Measurements from ENCODE around the gene C15orf39. TPM values are rescaled to one million over a fixed set of nuclear protein-coding genes. Genes with fewer than 3 reads are reported as not detected.

C15orf39 gene
- total RNA-seq, 2 donors from 2014 or later = 17.9 to 96.3 TPM

DNA sequence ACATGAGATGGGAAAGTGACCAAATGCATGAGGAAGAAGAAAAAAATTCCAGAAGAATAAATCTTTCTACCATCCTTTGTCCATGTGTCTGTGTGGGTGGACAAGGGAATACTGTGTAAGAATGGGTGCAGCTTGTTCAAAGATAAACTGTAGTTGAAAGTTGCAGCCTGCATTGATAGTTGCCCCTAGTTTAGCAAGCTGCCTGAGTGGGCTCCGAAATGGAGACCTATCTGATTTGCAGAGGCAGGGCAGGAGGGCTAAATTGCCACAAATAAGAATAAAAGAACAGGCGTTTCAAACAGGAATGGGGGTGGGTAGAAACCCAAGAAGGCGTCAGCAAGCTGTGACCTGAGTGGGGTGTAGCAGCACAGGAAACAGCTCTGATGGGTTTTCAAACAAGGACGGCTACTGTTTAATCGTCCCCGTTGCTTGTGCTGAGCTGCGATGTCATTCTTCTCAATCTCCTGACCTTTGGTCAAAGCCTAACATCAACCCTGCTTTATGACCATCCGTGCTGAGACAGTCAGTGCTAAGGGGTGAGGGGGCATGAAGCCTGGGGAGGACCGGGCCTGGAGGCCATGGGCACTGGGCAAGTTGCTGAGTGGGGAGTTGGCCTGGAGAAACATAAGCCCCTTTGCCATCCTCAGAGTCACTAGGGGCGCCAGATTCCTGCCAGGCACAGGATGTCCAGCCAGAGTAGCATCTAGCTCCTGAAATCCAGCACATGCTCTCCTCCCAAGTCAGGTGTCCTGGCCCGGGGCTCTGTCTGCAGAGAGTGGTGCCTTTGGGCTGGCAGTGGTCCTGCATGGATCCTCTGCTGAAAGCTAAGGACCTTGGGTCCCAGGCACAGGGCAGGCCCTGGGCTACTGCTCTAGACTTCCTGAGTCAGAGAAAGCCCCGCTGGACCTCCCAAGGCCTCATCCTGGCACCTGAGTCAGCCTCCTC is 19.2 kb upstream of the C15orf39 start:
- Histone ChIP-seq H3K27ac (peak overlapping the region in 1 of 2 donors; percentile 10), H3K36me3 (no peaks in the 10 kb centered on the region), H3K4me3 (no peak overlapping the region), H3K4me1 (replicated peaks) (peaks cover 12% of the 10 kb centered on the region), H3K9me3 (no peaks in the 10 kb centered on the region), H3K27me3 (replicated peaks; ENCODE audit: insufficient read depth) (no peaks in the 10 kb centered on the region)
- DNase-seq (ENCODE audit: low spot score) = no peak
- WGBS = 34% methylated on average over 12 of the region's 12 CpGs
- no peak for TF ChIP-seq POLR2A (IDR thresholded peaks at IDR 0.05)
- no peak for TF ChIP-seq POLR2AphosphoS5 (IDR thresholded peaks at IDR 0.05)
- TF ChIP-seq, protein P1, sequence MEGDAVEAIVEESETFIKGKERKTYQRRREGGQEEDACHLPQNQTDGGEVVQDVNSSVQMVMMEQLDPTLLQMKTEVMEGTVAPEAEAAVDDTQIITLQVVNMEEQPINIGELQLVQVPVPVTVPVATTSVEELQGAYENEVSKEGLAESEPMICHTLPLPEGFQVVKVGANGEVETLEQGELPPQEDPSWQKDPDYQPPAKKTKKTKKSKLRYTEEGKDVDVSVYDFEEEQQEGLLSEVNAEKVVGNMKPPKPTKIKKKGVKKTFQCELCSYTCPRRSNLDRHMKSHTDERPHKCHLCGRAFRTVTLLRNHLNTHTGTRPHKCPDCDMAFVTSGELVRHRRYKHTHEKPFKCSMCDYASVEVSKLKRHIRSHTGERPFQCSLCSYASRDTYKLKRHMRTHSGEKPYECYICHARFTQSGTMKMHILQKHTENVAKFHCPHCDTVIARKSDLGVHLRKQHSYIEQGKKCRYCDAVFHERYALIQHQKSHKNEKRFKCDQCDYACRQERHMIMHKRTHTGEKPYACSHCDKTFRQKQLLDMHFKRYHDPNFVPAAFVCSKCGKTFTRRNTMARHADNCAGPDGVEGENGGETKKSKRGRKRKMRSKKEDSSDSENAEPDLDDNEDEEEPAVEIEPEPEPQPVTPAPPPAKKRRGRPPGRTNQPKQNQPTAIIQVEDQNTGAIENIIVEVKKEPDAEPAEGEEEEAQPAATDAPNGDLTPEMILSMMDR (IDR thresholded peaks at IDR 0.05) = no peak
- intact Hi-C loops (cut with DNase I) = no loop called here

DNA sequence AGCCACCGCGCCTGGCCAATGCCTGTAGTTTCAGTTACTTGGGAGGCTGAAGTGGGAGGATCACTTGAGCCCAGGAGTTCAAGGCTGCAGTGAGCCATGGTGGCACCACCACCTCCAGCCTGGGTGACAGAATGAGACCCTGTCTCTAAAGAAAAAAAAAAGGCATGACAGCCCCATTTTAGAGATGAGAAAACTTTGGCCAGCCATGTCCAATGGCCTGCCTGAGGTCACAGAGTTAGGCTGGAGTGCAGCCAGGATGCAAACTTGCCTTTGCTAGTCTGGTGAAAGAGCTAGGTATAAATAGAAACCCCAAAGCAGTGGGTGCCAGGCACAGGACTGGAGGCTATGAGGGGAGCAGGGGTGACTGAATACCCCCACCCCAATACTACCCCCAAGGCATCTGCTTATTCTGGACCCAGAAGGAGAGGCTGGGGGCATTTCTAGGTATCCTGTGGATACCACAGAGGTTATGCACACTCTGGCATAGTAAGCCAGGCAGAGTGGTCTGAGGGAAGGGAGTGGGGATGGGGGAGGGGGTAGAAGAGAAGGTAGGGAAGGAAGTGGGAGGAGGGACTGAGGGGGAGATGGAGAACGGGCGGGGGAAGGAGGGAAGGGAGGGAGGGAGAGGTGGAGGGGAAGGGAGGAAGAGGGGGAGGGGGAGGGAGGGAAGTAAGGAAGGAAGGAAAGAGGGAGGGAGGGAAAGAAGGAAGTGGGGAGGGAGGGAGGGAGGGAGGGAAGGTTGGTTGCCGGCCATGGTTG is 16.2 kb upstream of the C15orf39 start:
- Histone ChIP-seq H3K27ac (no peak overlapping the region), H3K27me3 (replicated peaks; ENCODE audit: insufficient read depth) (no peaks in the 10 kb centered on the region), H3K4me1 (replicated peaks) (peaks cover 9% of the 10 kb centered on the region), H3K36me3 (no peaks in the 10 kb centered on the region), H3K4me3 (no peak overlapping the region), H3K9me3 (no peaks in the 10 kb centered on the region)
- WGBS = 74% methylated on average over 5 of the region's 5 CpGs
- intact Hi-C loops (cut with DNase I) = no loop called here
- TF ChIP-seq, protein P1 (IDR thresholded peaks at IDR 0.05) = no peak
- TF ChIP-seq POLR2AphosphoS5 (IDR thresholded peaks at IDR 0.05) (no peak), POLR2A (IDR thresholded peaks at IDR 0.05) (no peak)
- DNase-seq (ENCODE audit: low spot score) = no peak

DNA sequence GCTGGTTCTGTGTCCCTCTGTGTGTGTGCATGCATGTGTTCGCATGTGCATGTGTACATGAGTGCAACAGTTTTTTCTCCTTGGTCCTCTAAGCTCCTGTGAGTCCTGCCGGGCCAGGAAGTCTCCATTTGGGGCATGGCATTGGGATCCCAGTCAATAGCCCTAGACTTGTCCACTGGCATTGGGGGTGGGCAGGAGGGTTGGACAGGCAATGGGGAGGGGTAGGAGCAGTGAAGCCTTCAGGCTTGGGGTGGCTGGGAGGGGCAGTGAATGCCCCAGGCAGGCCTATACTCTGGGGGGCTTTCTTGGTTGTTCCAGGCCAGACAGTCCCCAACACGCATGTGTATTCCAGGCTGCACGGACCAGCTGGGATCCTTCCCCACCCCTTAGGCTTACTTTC is 15.6 kb upstream of the C15orf39 start:
- Histone ChIP-seq H3K27me3 (replicated peaks; ENCODE audit: insufficient read depth) (no peaks in the 10 kb centered on the region), H3K36me3 (no peaks in the 10 kb centered on the region), H3K4me3 (no peak overlapping the region), H3K27ac (no peak overlapping the region), H3K4me1 (replicated peaks) (peaks cover 6% of the 10 kb centered on the region), H3K9me3 (no peaks in the 10 kb centered on the region)
- 95% methylated on average over 4 of the region's 4 CpGs for WGBS
- no peak for DNase-seq (ENCODE audit: low spot score)
- TF ChIP-seq POLR2AphosphoS5 (IDR thresholded peaks at IDR 0.05) (no peak), POLR2A (IDR thresholded peaks at IDR 0.05) (no peak)
- TF ChIP-seq, protein P1 (IDR thresholded peaks at IDR 0.05) = no peak
- intact Hi-C loops (cut with DNase I) = no loop called here

DNA sequence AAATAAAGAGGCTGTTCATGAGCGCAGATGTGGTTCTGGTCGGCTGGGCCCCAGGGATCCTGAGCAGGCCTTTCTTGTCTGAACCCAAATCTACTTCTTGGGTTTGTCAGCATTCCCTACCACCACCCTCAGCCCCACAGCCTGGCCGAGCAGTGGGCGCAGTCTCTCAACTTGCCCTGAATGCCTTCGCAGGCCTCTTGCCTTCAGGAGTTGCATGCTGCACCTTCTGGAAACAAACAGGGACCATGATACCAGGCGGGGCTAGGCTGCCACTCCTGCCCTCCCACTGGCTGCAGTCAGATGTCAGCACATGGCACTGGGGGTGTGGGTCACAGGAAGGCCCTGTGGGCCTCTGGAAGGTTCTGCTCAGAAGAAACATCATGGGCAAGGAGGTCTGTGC is 13.2 kb upstream of the C15orf39 start:
- WGBS = 98% methylated on average over 6 of the region's 6 CpGs
- H3K27ac ChIP-seq = no peak overlapping the region
- H3K36me3 ChIP-seq = no peaks in the 10 kb centered on the region
- DNase-seq (ENCODE audit: low spot score) = no peak
- intact Hi-C loops (cut with DNase I) = no loop called here
- no peaks in the 10 kb centered on the region for H3K9me3 ChIP-seq
- no peak overlapping the region for H3K4me3 ChIP-seq
- no peaks in the 10 kb centered on the region for H3K27me3 ChIP-seq (replicated peaks; ENCODE audit: insufficient read depth)
- no peaks in the 10 kb centered on the region for H3K4me1 ChIP-seq (replicated peaks)
- TF ChIP-seq POLR2A (IDR thresholded peaks at IDR 0.05) = no peak
- TF ChIP-seq, protein P1 (IDR thresholded peaks at IDR 0.05) = no peak
- no peak for TF ChIP-seq POLR2AphosphoS5 (IDR thresholded peaks at IDR 0.05)

All from prostate gland (tissue), 2 donors.